CD14-positive monocyte (primary cell): ENCODE results near the gene LRRN2. TPM values are rescaled to one million over a fixed set of nuclear protein-coding genes. Genes with fewer than 3 reads are reported as not detected.

ENCODE experiments used
- DNase-seq, 3 donors: peaks; one replicate each; pipeline ENCODE4 v3.0.0-alpha.2; 2011 to 2022
- H2AFZ ChIP-seq: 2 replicates; pipeline ENCODE4 v1.6.0; 2012; ENCODE audit warnings: mild to moderate bottlenecking, low read depth, low read length, inconsistent platforms; ENCODE audit not compliant: insufficient read depth, poor library complexity, severe bottlenecking
- H3K27ac ChIP-seq, 2 donors: 1 replicate in 1 of 2; 2 replicates in 1 of 2; pipeline ENCODE4 v1.5.1; 2012 to 2013; ENCODE audit warnings: low read length in 2 of 2, control low read depth in 1 of 2, inconsistent platforms in 1 of 2, low read depth in 1 of 2, mild to moderate bottlenecking in 1 of 2
- H3K27me3 ChIP-seq, 2 donors: one replicate each; pipeline versions ENCODE4 v1.6.0 to v1.6.1; 2011 to 2013; ENCODE audit warnings: low read length in 2 of 2; ENCODE audit not compliant: control insufficient read depth in 2 of 2, insufficient read depth in 2 of 2
- H3K36me3 ChIP-seq, 2 donors: replicated peaks in 1 of 2; 1 replicate in 1 of 2; 2 replicates in 1 of 2; pipeline versions ENCODE4 v1.5.1 to v1.6.1; 2012 to 2013; ENCODE audit warnings: low read length in 2 of 2, control low read depth in 1 of 2, inconsistent platforms in 1 of 2, mild to moderate bottlenecking in 1 of 2; ENCODE audit not compliant: insufficient read depth in 2 of 2, control insufficient read depth in 1 of 2
- H3K4me1 ChIP-seq, 2 donors: 1 replicate in 1 of 2; 2 replicates in 1 of 2; pipeline versions ENCODE4 v1.5.1 to v1.6.1; 2012 to 2013; ENCODE audit warnings: low read length in 2 of 2, control low read depth in 1 of 2, inconsistent platforms in 1 of 2, mild to moderate bottlenecking in 1 of 2, moderate library complexity in 1 of 2; ENCODE audit not compliant: insufficient read depth in 2 of 2, control insufficient read depth in 1 of 2
- H3K4me2 ChIP-seq: replicated peaks from 2 replicates; pipeline ENCODE3; 2012; ENCODE audit warnings: low read length, moderate library complexity, mild to moderate bottlenecking; ENCODE audit not compliant: poor library complexity, severe bottlenecking; ENCODE audit errors: extremely low read depth
- H3K4me3 ChIP-seq, 3 experiments: fragments of 200-600 bp in 1 of 3; sonication (generic) in 1 of 3; replicated peaks in 1 of 3; 1 replicate in 2 of 3; 2 replicates in 1 of 3; pipeline ENCODE4 v1.5.1; 2011 to 2013; ENCODE audit warnings: low read length in 3 of 3, mild to moderate bottlenecking in 3 of 3, control low read depth in 2 of 3, low read depth in 2 of 3, inconsistent platforms in 1 of 3, moderate library complexity in 1 of 3
- H3K79me2 ChIP-seq: 2 replicates; pipeline ENCODE4 v1.6.0; 2012; ENCODE audit warnings: mild to moderate bottlenecking, control low read depth, inconsistent platforms, low read length, moderate library complexity; ENCODE audit not compliant: insufficient read depth
- H3K9ac ChIP-seq: 2 replicates; pipeline ENCODE4 v1.6.0; 2017; ENCODE audit warnings: low read length, mild to moderate bottlenecking; ENCODE audit not compliant: insufficient read depth, poor library complexity, severe bottlenecking
- H3K9me3 ChIP-seq, 2 donors: replicated peaks in 1 of 2; 1 replicate in 1 of 2; 2 replicates in 1 of 2; pipeline versions ENCODE4 v1.5.1 to v1.6.1; 2012 to 2013; ENCODE audit warnings: low read length in 2 of 2, control low read depth in 1 of 2; ENCODE audit not compliant: control insufficient read depth in 1 of 2, insufficient read depth in 1 of 2
- H4K20me1 ChIP-seq: 2 replicates; pipeline ENCODE4 v1.6.0; 2012; ENCODE audit warnings: mild to moderate bottlenecking, low read length, control low read depth, moderate library complexity; ENCODE audit not compliant: insufficient read depth
- H3K27ac Mint-ChIP-seq, 7 donors: one replicate each; pipeline ENCODE4 v1.8.0; 2020; ENCODE audit warnings: mild to moderate bottlenecking in 7 of 7, mixed read lengths in 7 of 7, moderate library complexity in 6 of 7, inconsistent platforms in 2 of 7
- H3K27me3 Mint-ChIP-seq, 3 donors: one replicate each; pipeline ENCODE4 v1.8.0; 2021 to 2022; ENCODE audit warnings: low read depth in 3 of 3, mild to moderate bottlenecking in 3 of 3, mixed read lengths in 3 of 3, moderate library complexity in 3 of 3, inconsistent platforms in 1 of 3
- H3K36me3 Mint-ChIP-seq, 2 donors: one replicate each; pipeline ENCODE4 v1.8.0; 2020; ENCODE audit warnings: mixed read lengths in 2 of 2, inconsistent platforms in 1 of 2, mild to moderate bottlenecking in 1 of 2
- H3K4me1 Mint-ChIP-seq: one replicate; pipeline ENCODE4 v1.8.0; 2020; ENCODE audit warnings: mild to moderate bottlenecking, mixed read lengths
- H3K4me3 Mint-ChIP-seq, 2 donors: one replicate each; pipeline ENCODE4 v1.8.0; 2020; ENCODE audit warnings: mild to moderate bottlenecking in 2 of 2, mixed read lengths in 2 of 2, moderate library complexity in 1 of 2
- H3K9me3 Mint-ChIP-seq, 7 donors: one replicate each; pipeline ENCODE4 v1.8.0; 2020 to 2022; ENCODE audit warnings: mixed read lengths in 7 of 7, mild to moderate bottlenecking in 6 of 7, moderate library complexity in 6 of 7, inconsistent platforms in 2 of 7
- WGBS: methylation state at CpG from one replicate; pipeline ENCODE4 v1.1.5; 2013; ENCODE audit warnings: missing lambda C conversion rate; ENCODE audit not compliant: insufficient coverage; 5-methylcytosine and 5-hydroxymethylcytosine counted together
- intact Hi-C, 2 donors: fragments of 100-400 bp; cut with micrococcal nuclease; formaldehyde crosslinking; loops; one replicate each; pipeline versions ENCODE4 v1.15.0 to v1.15.1; 2023
- polyA plus RNA-seq, 3 donors: library from polyadenylated mRNA; depleted of rRNA in 1 of 3; unstranded in 2 of 3; stranded (reverse) in 1 of 3; fragments of 300-500 nt in 2 of 3; fragments of >200 nt in 1 of 3; fragmentation: Illumina TruSeq in 2 of 3; gene quantifications; 1 replicate in 2 of 3; 2 replicates in 1 of 3; pipeline ENCODE4 v1.2.3, GENCODE V29; 2012 to 2021
- TF ChIP-seq, protein P1 (sequence below): fragments of 200-600 bp; IDR thresholded peaks from one replicate; pipeline ENCODE4 v1.8.0; 2022; ENCODE audit warnings: antibody characterized with exemption, mild to moderate bottlenecking

The LRRN2 gene
- polyA plus RNA-seq, 3 donors = not detected

DNA sequence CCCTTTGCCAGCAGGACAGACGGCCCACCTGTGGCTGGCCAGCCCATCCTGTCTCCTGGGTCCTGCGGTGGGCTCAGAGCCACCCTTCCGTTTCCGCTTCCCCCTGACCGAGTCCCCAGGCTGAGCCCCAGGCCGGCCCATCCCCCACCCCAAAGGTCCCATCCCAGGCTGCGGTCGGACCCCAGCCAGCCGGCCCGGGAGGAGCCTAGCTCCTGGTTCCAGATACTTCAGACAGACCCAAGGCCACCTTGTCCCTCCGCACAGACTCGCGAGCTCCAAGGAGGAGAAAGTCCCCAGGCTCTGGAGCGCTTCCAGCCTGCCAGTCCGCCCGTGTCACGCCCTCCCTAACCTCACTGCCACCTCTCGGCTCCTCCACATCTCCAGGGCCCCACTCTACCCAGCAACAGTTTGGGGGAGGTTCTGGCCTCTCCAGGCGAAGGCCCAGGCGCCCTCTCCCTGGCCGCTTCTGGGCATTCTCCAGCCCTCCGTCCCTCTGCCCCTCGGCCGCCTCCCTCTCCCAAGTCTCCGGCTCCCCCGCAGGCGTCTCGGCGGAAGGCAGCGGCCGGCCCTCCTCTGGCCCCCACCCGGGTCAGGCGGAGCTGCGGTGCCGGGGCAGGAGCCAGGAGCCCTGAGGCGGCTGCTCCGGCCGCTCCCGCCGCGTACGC lies 835 bp downstream of the LRRN2 start:
- WGBS = under 1% methylated on average over 41 of the region's 42 CpGs
- no peak overlapping the region for H3K9ac ChIP-seq

DNA sequence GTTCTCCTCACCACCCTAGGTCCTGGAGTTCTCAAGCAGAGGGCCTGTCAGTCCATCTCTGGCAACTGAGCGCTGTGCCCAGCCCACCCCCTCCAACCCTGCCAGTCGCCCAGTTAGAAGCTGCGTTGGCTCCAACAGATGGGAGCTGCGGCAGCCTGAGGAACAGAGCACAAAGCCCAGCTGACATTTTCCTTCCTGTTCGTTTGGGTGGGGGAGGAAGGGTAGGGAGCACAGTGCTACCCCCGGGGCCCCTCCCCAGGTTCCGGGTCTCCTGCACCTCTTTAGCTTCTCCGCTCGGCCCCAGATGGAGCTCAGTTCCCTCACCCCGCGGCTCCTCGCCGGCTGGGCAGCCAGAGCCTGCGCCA lies 1.4 kb downstream of the LRRN2 start:
- 1% methylated on average over 9 of the region's 14 CpGs for WGBS
- Histone ChIP-seq H3K4me3 (no peak overlapping the region), H3K27me3 (peaks cover 21 to 43% of the 10 kb centered on the region in 2 donors), H3K36me3 (no peaks in the 10 kb centered on the region), H3K4me1 (peaks cover 5 to 11% of the 10 kb centered on the region in 2 donors), H3K4me2 (no peak overlapping the region), H3K9me3 (no peaks in the 10 kb centered on the region), H4K20me1 (no peaks in the 10 kb centered on the region), H3K79me2 (no peaks in the 10 kb centered on the region), H3K9ac (no peak overlapping the region), H2AFZ (no peak overlapping the region), H3K27ac (no peak overlapping the region)
- peaks cover 0 to 6% (median 2%) of the 10 kb centered on the region in 7 donors for H3K9me3 Mint-ChIP-seq
- no peaks in the 10 kb centered on the region for H3K36me3 Mint-ChIP-seq
- H3K4me3 Mint-ChIP-seq = peak overlapping the region in 1 of 2 donors; percentile 84
- DNase-seq = no peak
- intact Hi-C loops = no loop called here
- no peak overlapping the region for H3K27ac Mint-ChIP-seq
- peaks cover 37 to 46% (median 38%) of the 10 kb centered on the region in 3 donors for H3K27me3 Mint-ChIP-seq
- H3K4me1 Mint-ChIP-seq = peaks cover 12% of the 10 kb centered on the region
- TF ChIP-seq, protein P1, sequence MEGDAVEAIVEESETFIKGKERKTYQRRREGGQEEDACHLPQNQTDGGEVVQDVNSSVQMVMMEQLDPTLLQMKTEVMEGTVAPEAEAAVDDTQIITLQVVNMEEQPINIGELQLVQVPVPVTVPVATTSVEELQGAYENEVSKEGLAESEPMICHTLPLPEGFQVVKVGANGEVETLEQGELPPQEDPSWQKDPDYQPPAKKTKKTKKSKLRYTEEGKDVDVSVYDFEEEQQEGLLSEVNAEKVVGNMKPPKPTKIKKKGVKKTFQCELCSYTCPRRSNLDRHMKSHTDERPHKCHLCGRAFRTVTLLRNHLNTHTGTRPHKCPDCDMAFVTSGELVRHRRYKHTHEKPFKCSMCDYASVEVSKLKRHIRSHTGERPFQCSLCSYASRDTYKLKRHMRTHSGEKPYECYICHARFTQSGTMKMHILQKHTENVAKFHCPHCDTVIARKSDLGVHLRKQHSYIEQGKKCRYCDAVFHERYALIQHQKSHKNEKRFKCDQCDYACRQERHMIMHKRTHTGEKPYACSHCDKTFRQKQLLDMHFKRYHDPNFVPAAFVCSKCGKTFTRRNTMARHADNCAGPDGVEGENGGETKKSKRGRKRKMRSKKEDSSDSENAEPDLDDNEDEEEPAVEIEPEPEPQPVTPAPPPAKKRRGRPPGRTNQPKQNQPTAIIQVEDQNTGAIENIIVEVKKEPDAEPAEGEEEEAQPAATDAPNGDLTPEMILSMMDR = no peak

More for the DNA sequence above, 835 bp downstream of the LRRN2 start:
- Histone ChIP-seq H3K9me3 (no peaks in the 10 kb centered on the region), H3K4me3 (no peak overlapping the region), H3K79me2 (no peaks in the 10 kb centered on the region), H4K20me1 (no peaks in the 10 kb centered on the region), H3K27ac (no peak overlapping the region), H3K36me3 (no peaks in the 10 kb centered on the region), H3K4me1 (peaks cover 5 to 11% of the 10 kb centered on the region in 2 donors), H3K27me3 (peaks cover 21 to 43% of the 10 kb centered on the region in 2 donors), H3K4me2 (peak overlapping the region; percentile 36), H2AFZ (no peak overlapping the region)
- Mint-ChIP-seq H3K27me3 (peaks cover 36 to 46% (median 38%) of the 10 kb centered on the region in 3 donors), H3K4me1 (peaks cover 12% of the 10 kb centered on the region), H3K9me3 (peaks cover 0 to 6% (median 2%) of the 10 kb centered on the region in 7 donors), H3K4me3 (peak overlapping the region in 1 of 2 donors; percentile 84), H3K36me3 (no peaks in the 10 kb centered on the region), H3K27ac (peak overlapping the region in 1 of 7 donors; percentile 39)
- intact Hi-C loops = no loop called here
- no peak for DNase-seq
- TF ChIP-seq, protein P1 = no peak
